Tibial artery (tissue), 4 donors: Measurements from ENCODE around the gene TMEM37.
A peak's percentile ranks its signal among the peaks of the same experiment; 100 is the strongest.

Experiments
- DNase-seq, 2 donors: peaks; one replicate each; pipeline ENCODE4 v3.0.0-alpha.2; 2019
- H3K27ac ChIP-seq, 2 donors: fragments of 200-600 bp; sonication (generic) in 1 of 2; 1 replicate in 1 of 2; 2 replicates in 1 of 2; pipeline ENCODE4 v1.5.1; 2018 to 2019; ENCODE audit warnings: mild to moderate bottlenecking in 1 of 2
- H3K27me3 ChIP-seq, 2 donors: fragments of 200-600 bp; sonication (generic) in 1 of 2; one replicate each; pipeline versions ENCODE4 v1.5.1 to v1.6.0; 2016 to 2019
- H3K36me3 ChIP-seq, 3 donors: fragments of 200-600 bp; sonication (generic) in 2 of 3; one replicate each; pipeline ENCODE4 v1.5.1; 2016 to 2019; ENCODE audit warnings: mild to moderate bottlenecking in 2 of 3
- H3K4me1 ChIP-seq, 4 donors: fragments of 200-600 bp; sonication (generic) in 2 of 4; 1 replicate in 3 of 4; 2 replicates in 1 of 4; pipeline ENCODE4 v1.5.1; 2016 to 2019
- H3K4me3 ChIP-seq, 2 donors: fragments of 200-600 bp; sonication (generic) in 1 of 2; 1 replicate in 1 of 2; 2 replicates in 1 of 2; pipeline ENCODE4 v1.5.1; 2018 to 2019; ENCODE audit warnings: mild to moderate bottlenecking in 2 of 2
- H3K9me3 ChIP-seq, 3 donors: fragments of 200-600 bp; sonication (generic) in 1 of 3; one replicate each; pipeline ENCODE4 v1.5.1; 2016 to 2019
- intact Hi-C: fragments of 100-400 bp; cut with DNase I; formaldehyde crosslinking; loops from one replicate; pipeline ENCODE4 v1.15.0; 2023; ENCODE audit warnings: low total_unique reads
- TF ChIP-seq, protein P1 (sequence below), 2 experiments: fragments of 200-600 bp in 1 of 2; fragments of 450-650 bp in 1 of 2; IDR thresholded peaks; one replicate each; pipeline ENCODE4 v1.5.1; 2017 to 2019; ENCODE audit warnings: antibody characterized with exemption in 2 of 2, mild to moderate bottlenecking in 1 of 2, moderate library complexity in 1 of 2

Gene TMEM37

DNA sequence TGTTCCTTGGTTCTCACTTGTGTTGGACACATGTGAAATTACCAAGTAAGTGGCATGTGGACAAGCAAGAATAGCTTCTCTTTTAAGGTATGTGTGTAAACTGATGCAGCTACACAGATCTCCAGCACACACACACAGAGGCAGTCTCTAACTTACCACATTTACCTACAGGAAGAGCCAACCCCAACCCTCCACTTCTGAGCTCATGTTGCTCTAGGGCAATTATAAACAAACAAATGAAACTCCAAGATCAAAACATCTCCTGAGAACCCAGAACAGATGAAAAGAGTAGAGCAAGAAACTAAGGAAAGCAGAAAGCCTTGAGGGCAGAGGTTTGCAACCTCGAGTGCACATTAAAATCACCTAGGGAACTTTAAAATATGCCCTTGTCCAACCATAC lies 16.0 kb upstream of the TMEM37 start:
- Histone ChIP-seq H3K27me3 (no peaks in the 10 kb centered on the region), H3K9me3 (no peaks in the 10 kb centered on the region), H3K4me3 (no peak overlapping the region), H3K36me3 (no peaks in the 10 kb centered on the region), H3K4me1 (no peaks in the 10 kb centered on the region), H3K27ac (no peak overlapping the region)
- DNase-seq: no peak
- intact Hi-C loops: loop anchor here (10.0 kb wide), 1 partner anchor 249 kb away; no protein-coding TSS in a partner anchor
- TF ChIP-seq, protein P1, sequence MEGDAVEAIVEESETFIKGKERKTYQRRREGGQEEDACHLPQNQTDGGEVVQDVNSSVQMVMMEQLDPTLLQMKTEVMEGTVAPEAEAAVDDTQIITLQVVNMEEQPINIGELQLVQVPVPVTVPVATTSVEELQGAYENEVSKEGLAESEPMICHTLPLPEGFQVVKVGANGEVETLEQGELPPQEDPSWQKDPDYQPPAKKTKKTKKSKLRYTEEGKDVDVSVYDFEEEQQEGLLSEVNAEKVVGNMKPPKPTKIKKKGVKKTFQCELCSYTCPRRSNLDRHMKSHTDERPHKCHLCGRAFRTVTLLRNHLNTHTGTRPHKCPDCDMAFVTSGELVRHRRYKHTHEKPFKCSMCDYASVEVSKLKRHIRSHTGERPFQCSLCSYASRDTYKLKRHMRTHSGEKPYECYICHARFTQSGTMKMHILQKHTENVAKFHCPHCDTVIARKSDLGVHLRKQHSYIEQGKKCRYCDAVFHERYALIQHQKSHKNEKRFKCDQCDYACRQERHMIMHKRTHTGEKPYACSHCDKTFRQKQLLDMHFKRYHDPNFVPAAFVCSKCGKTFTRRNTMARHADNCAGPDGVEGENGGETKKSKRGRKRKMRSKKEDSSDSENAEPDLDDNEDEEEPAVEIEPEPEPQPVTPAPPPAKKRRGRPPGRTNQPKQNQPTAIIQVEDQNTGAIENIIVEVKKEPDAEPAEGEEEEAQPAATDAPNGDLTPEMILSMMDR (IDR thresholded peaks at IDR 0.05): no peak

DNA sequence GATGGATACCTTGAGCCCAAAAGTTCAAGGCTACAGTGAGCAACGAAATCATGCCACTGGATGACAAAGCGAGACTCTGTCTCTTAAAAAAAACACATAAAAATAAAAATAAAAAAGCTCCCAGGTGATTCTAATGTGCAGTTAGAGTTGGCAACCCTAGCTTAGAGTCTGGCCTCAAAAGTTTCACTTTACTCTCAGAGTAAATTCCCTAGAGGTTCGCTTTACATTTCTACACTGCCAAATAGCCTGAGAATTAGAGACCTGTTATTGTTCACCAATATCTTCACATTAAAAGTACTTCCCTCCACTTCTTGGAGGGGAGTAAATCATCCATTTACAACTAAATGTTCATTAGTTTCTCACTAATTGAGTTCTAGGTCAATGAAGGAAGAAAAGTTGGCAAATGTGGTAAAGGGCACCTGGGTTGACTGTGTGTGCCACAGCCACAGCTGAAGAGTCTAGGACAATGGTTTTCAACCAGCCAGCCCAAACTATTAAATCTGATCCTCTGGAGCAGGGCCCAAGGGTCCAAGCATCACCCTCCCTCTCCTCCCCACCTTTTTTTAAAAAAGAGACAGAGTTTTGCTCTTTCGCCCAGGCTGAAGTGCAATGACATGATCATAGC lies 15.2 kb upstream of the TMEM37 start:
- no peaks in the 10 kb centered on the region for H3K36me3 ChIP-seq
- DNase-seq: no peak
- peaks cover 0 to 4% (median 0%) of the 10 kb centered on the region in 3 donors for H3K9me3 ChIP-seq
- H3K4me3 ChIP-seq: no peak overlapping the region
- no peak overlapping the region for H3K27ac ChIP-seq
- H3K27me3 ChIP-seq: no peaks in the 10 kb centered on the region
- H3K4me1 ChIP-seq: no peaks in the 10 kb centered on the region
- intact Hi-C loops: loop anchor here (10.0 kb wide), 1 partner anchor 248 kb away; no protein-coding TSS in a partner anchor
- TF ChIP-seq, protein P1 (IDR thresholded peaks at IDR 0.05): no peak

DNA sequence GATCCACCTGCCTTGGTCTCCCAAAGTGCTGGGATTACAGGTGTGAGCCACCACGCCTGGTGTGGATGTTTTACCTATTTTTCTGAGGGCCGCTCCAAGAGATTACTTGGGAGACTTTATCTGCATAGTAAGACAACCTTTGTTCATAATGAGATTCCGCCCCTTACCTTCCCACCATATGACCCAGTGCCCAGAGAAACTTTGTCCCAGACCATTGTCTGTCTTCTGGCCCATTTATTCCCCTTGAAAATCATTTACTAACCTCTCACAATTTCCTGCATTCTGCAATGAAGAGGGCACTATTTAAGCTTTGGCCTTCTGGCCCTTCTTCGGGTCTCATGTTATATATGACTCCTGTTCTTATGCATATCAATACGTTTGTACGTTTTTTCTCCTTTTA lies 13.7 kb upstream of the TMEM37 start:
- H3K4me1 ChIP-seq: no peaks in the 10 kb centered on the region
- no peak overlapping the region for H3K27ac ChIP-seq
- no peak overlapping the region for H3K4me3 ChIP-seq
- peaks cover 0 to 6% (median 0%) of the 10 kb centered on the region in 3 donors for H3K9me3 ChIP-seq
- no peaks in the 10 kb centered on the region for H3K27me3 ChIP-seq
- no peak for DNase-seq
- intact Hi-C loops: loop anchor here (10.0 kb wide), 1 partner anchor 247 kb away; no protein-coding TSS in a partner anchor
- H3K36me3 ChIP-seq: no peaks in the 10 kb centered on the region
- TF ChIP-seq, protein P1 (IDR thresholded peaks at IDR 0.05): no peak

DNA sequence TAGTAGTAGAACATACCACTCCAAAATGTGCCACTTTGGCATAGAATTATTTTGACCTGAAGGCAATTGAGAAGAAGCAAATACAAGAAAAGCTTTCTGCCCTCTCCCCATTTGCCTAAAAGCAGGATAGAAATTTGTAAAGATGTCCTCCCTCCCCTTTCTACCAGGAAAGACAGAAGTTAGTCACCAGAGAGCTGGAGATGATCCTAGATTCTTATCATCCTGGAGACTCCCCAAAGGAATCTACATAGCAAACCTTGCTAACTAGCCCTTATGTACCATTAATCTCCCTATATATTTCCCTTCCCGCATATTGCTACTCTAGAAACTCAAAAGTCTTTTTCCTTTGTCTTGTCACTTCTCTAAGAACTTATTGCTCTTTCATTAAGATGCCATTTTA lies 12.6 kb upstream of the TMEM37 start:
- Histone ChIP-seq H3K27ac (no peak overlapping the region), H3K4me3 (no peak overlapping the region), H3K36me3 (no peaks in the 10 kb centered on the region), H3K27me3 (no peaks in the 10 kb centered on the region), H3K9me3 (peaks cover 0 to 6% (median 0%) of the 10 kb centered on the region in 3 donors), H3K4me1 (no peaks in the 10 kb centered on the region)
- TF ChIP-seq, protein P1 (IDR thresholded peaks at IDR 0.05): no peak
- no peak for DNase-seq
- intact Hi-C loops: loop anchor here (10.0 kb wide), 1 partner anchor 246 kb away; no protein-coding TSS in a partner anchor

DNA sequence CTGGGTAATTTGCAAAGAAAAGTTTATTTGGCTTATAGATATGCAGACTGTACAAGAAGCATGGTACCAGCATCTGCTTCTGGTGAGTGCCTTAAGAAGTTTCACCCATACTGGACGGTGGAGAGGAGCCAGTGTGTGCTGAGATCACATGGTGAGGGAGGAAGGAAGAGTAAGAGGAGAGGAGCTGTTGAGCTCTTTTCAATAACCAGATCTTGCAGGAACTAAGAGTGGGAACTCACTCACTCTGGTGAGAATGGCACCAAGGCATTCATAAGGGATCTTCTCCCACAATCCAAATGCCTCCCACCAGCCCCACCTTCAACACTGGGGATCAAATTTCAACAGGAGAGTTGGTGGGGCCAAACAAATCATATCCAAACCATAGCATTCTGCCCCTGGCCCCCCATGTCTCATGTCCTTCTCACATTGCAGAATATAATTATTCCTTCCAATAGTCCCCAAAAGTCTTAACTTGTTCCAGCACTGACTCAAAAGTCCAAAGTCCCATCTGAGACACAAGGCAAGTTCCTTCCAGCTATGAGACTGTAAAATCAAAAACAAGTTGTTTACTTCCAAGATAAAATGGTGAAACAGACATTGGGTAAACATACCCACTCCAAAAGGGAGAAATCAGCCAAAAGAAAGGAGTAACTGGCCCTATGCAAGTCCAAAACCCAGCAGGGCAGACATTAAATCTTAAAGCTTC lies 11.7 kb upstream of the TMEM37 start:
- no peaks in the 10 kb centered on the region for H3K27me3 ChIP-seq
- H3K27ac ChIP-seq: no peak overlapping the region
- peaks cover 0 to 6% (median 0%) of the 10 kb centered on the region in 3 donors for H3K9me3 ChIP-seq
- DNase-seq: peak in 1 of 2 donors; percentile 28
- H3K36me3 ChIP-seq: no peaks in the 10 kb centered on the region
- no peak overlapping the region for H3K4me3 ChIP-seq
- TF ChIP-seq, protein P1 (IDR thresholded peaks at IDR 0.05): no peak
- intact Hi-C loops: loop anchor here (10.0 kb wide), 1 partner anchor 245 kb away; no protein-coding TSS in a partner anchor
- no peaks in the 10 kb centered on the region for H3K4me1 ChIP-seq
